HCT116 (cell line): ENCODE results near the gene RBM38. TPM values are rescaled to one million over a fixed set of nuclear protein-coding genes. Genes with fewer than 3 reads are reported as not detected.

Source experiments
- ATAC-seq: fragments of 200-7000 bp; cut with Tn5 transposase; 2 replicates; pipeline ENCODE4 v1.9.1; 2020; ENCODE audit warnings: mild to moderate bottlenecking, moderate library complexity
- BruUV-seq: library from RNA; stranded (reverse); fragments of 400-500 nt; replicated peaks from 2 replicates; lab custom pipeline; 2021; lab: Mats Ljungman, UMichigan
- CTCF ChIA-PET: fragments of 300-600 bp; sonication (Branson Sonifier 250); formaldehyde crosslinking; loops from one replicate; lab custom pipeline; 2021; ENCODE audit warnings: antibody characterized with exemption; lab: Charles Lee
- POLR2A ChIA-PET: fragments of 300-600, 350-600 bp; sonication (Branson Sonifier 250); formaldehyde crosslinking; loops from one replicate; lab custom pipeline; 2021; ENCODE audit warnings: antibody characterized with exemption; lab: Charles Lee
- RAD21 ChIA-PET, 2 experiments: fragments of 300-600 bp; sonication (Branson Sonifier 250); formaldehyde crosslinking; loops; one replicate each; lab custom pipeline; 2023; ENCODE audit warnings: low total read pairs in 2 of 2; ENCODE audit not compliant: uncharacterized antibody in 2 of 2, unreplicated experiment in 2 of 2, low non-redundant PET in 1 of 2; lab: Charles Lee
- DNase-seq: peaks from one replicate; pipeline ENCODE4 v3.0.0-alpha.2; 2010; ENCODE audit warnings: low read depth, low spot score
- H2AFZ ChIP-seq: fragments of 200-600 bp; shearing (Covaris generic), sonication (generic); 2 replicates; pipeline ENCODE4 v1.6.1; 2017; ENCODE audit warnings: low read depth, mixed run types, mixed read lengths, antibody characterized with exemption, low read length; ENCODE audit not compliant: poor library complexity, severe bottlenecking
- H3K27ac ChIP-seq: 2 replicates; pipeline ENCODE4 v1.5.1; 2012; ENCODE audit warnings: low read depth, low read length
- H3K27me3 ChIP-seq: fragments of 200-600 bp; sonication (generic); 2 replicates; pipeline ENCODE4 v1.6.1; 2016; ENCODE audit warnings: mixed run types, low read length, mixed read lengths; ENCODE audit not compliant: insufficient read depth
- H3K36me3 ChIP-seq, 2 experiments: fragments of 200-500 bp in 1 of 2; fragments of 200-600 bp in 1 of 2; sonication (Bioruptor generic) in 1 of 2; sonication (generic) in 1 of 2; 2 replicates each; pipeline versions ENCODE4 v1.5.1 to v1.6.1; 2014 to 2016; ENCODE audit warnings: low read length in 2 of 2, inconsistent platforms in 1 of 2, mixed read lengths in 1 of 2, mixed run types in 1 of 2; ENCODE audit not compliant: insufficient read depth in 2 of 2, control insufficient read depth in 1 of 2
- H3K4me1 ChIP-seq, 2 experiments: fragments of 200-600 bp in 1 of 2; sonication (generic) in 1 of 2; 2 replicates each; pipeline versions ENCODE4 v1.5.1 to v1.6.1; 2012 to 2017; ENCODE audit warnings: low read length in 2 of 2, inconsistent platforms in 1 of 2, mild to moderate bottlenecking in 1 of 2, mixed read lengths in 1 of 2, mixed run types in 1 of 2, moderate library complexity in 1 of 2; ENCODE audit not compliant: insufficient read depth in 2 of 2, control insufficient read depth in 1 of 2
- H3K4me2 ChIP-seq: fragments of 200-600 bp; sonication (generic); 2 replicates; pipeline ENCODE4 v1.6.1; 2017; ENCODE audit warnings: mixed run types, low read length, mixed read lengths
- H3K4me3 ChIP-seq, 2 experiments: fragments of 200-600 bp in 1 of 2; sonication (generic) in 1 of 2; replicated peaks in 1 of 2; 2 replicates each; pipeline ENCODE4 v1.5.1; 2011 to 2016; ENCODE audit warnings: low read length in 2 of 2, control low read depth in 1 of 2, low read depth in 1 of 2, mild to moderate bottlenecking in 1 of 2, mixed read lengths in 1 of 2, mixed run types in 1 of 2
- H3K79me2 ChIP-seq: fragments of 200-600 bp; sonication (generic); 2 replicates; pipeline ENCODE4 v1.6.1; 2017; ENCODE audit warnings: mild to moderate bottlenecking, mixed run types, low read length, moderate library complexity, mixed read lengths; ENCODE audit not compliant: insufficient read depth
- H3K9ac ChIP-seq: fragments of 200-600 bp; sonication (generic); 2 replicates; pipeline ENCODE4 v1.6.1; 2016; ENCODE audit warnings: low read length, mixed read lengths
- H3K9me2 ChIP-seq: fragments of 200-600 bp; sonication (generic), shearing (Covaris generic); 2 replicates; pipeline ENCODE4 v1.6.1; 2017; ENCODE audit warnings: mixed run types, mild to moderate bottlenecking, moderate library complexity; ENCODE audit not compliant: insufficient read depth
- H3K9me3 ChIP-seq, 2 experiments: fragments of 200-500 bp in 1 of 2; fragments of 200-600 bp in 1 of 2; sonication (Bioruptor generic) in 1 of 2; sonication (generic) in 1 of 2; 2 replicates each; pipeline ENCODE4 v1.6.1; 2014 to 2017; ENCODE audit warnings: low read length in 2 of 2, mixed read lengths in 2 of 2, inconsistent platforms in 1 of 2, low read depth in 1 of 2, mild to moderate bottlenecking in 1 of 2, mixed run types in 1 of 2, moderate library complexity in 1 of 2; ENCODE audit not compliant: control insufficient read depth in 1 of 2, insufficient read depth in 1 of 2
- H4K20me1 ChIP-seq: fragments of 200-600 bp; sonication (generic), shearing (Covaris generic); 2 replicates; pipeline ENCODE4 v1.6.1; 2017; ENCODE audit warnings: mixed run types, mild to moderate bottlenecking, moderate library complexity; ENCODE audit not compliant: insufficient read depth
- ATF3 ChIP-seq: IDR thresholded peaks from 2 replicates; pipeline ENCODE4 v1.6.1; 2012
- CEBPB ChIP-seq: IDR thresholded peaks from 2 replicates; pipeline ENCODE4 v1.6.1; 2012; ENCODE audit warnings: low read depth
- ELF1 ChIP-seq: IDR thresholded peaks from 2 replicates; pipeline ENCODE4 v1.6.1; 2012; ENCODE audit warnings: low read depth, borderline replicate concordance
- EZH2phosphoT487 ChIP-seq: fragments of 200-600 bp; IDR thresholded peaks from 2 replicates; pipeline ENCODE4 v1.6.1; 2018; ENCODE audit warnings: antibody characterized with exemption, borderline replicate concordance
- POLR2A ChIP-seq: IDR thresholded peaks from 2 replicates; pipeline ENCODE4 v1.7.0; 2011; ENCODE audit warnings: borderline replicate concordance; ENCODE audit not compliant: insufficient read depth, insufficient read length; ENCODE audit errors: extremely low read depth
- SP1 ChIP-seq: IDR thresholded peaks from 2 replicates; pipeline ENCODE4 v1.6.1; 2012; ENCODE audit warnings: low read depth
- SRF ChIP-seq: IDR thresholded peaks from 2 replicates; pipeline ENCODE4 v1.6.1; 2012; ENCODE audit warnings: low read depth
- ZBTB33 ChIP-seq: IDR thresholded peaks from 2 replicates; pipeline ENCODE4 v1.6.1; 2011; ENCODE audit warnings: mild to moderate bottlenecking, low read length, moderate library complexity; ENCODE audit not compliant: insufficient replicate concordance; ENCODE audit errors: extremely low read depth
- ZFX ChIP-seq: fragments of 450-650 bp; IDR thresholded peaks from 2 replicates; pipeline ENCODE4 v1.6.1; 2017
- ZNF274 ChIP-seq: fragments of 200-500 bp; sonication (Bioruptor generic); IDR thresholded peaks from 2 replicates; pipeline ENCODE4 v1.6.1; 2014; ENCODE audit warnings: mild to moderate bottlenecking, low read depth, low read length, inconsistent platforms
- intact Hi-C: fragments of 100-400 bp; cut with micrococcal nuclease; formaldehyde crosslinking; loops from 2 replicates; pipeline ENCODE4 v1.10.0; 2022
- total RNA-seq: library from RNA; stranded (reverse); gene quantifications from one replicate; pipeline ENCODE4 v1.2.1, GENCODE V29; 2021; ENCODE audit not compliant: unreplicated experiment
- TF ChIP-seq, protein P1 (sequence below): IDR thresholded peaks from 2 replicates; pipeline ENCODE4 v1.6.1; 2012; ENCODE audit warnings: low read depth
- TF ChIP-seq, protein P2 (sequence below): IDR thresholded peaks from 2 replicates; pipeline ENCODE4 v1.6.1; 2012

Gene RBM38
- total RNA-seq, 1 experiment from 2014 or later = 36.2 TPM

GRCh38 chr20:57402206-57403125 is 11.3 kb downstream of the RBM38 start:
- TF ChIP-seq ELF1 (no peak), SP1 (no peak), CEBPB (no peak), ZFX (no peak), EZH2phosphoT487 (no peak), ATF3 (no peak)
- CTCF ChIA-PET = no interaction called here
- ATAC-seq (no peak), DNase-seq (no peak)
- intact Hi-C loops = no loop called here
- RAD21 ChIA-PET = no interaction called here
- POLR2A ChIA-PET = no interaction called here
- no peaks in the 10 kb centered on the region for H3K4me1 ChIP-seq
- BruUV-seq = no TSS peak
- no peaks in the 10 kb centered on the region for H3K9me2 ChIP-seq
- no peak overlapping the region for H3K4me2 ChIP-seq
- peaks cover 29% of the 10 kb centered on the region; the same call in 1 of the 2 replicates for H3K79me2 ChIP-seq
- no peak overlapping the region; the same call in 1 of the 2 replicates for H3K27ac ChIP-seq
- no peaks in the 10 kb centered on the region for H4K20me1 ChIP-seq
- H3K9ac ChIP-seq = no peak overlapping the region
- H2AFZ ChIP-seq = no peak overlapping the region
- no peaks in the 10 kb centered on the region for H3K9me3 ChIP-seq
- H3K4me3 ChIP-seq = no peak overlapping the region
- H3K27me3 ChIP-seq = no peaks in the 10 kb centered on the region
- peaks cover 13 to 22% of the 10 kb centered on the region in 2 experiments for H3K36me3 ChIP-seq

DNA sequence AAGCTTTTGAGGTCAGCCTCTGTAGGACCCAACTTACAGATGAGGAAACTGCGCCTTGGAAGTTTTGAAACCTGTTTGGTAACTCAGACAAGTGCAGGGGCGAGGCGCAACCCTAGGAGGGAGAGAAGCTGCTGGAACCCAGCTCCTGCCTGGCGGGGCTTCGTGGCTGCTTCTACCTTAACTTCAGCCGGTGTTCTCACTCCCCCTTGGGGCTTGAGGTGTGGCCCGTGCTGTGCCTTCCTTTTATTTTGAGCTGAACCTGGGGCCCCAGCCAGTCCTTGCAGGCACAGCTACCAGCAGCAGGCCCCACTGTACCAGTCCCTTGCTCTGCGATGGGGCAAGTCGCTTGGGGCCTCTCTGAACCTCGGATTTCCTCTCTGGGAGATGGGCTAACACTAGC is 12.0 kb downstream of the RBM38 start:
- no peak overlapping the region for H3K9ac ChIP-seq
- no peak for DNase-seq
- no peak overlapping the region for H3K4me2 ChIP-seq
- ChIA-PET POLR2A (no interaction called here), CTCF (no interaction called here), RAD21 (no interaction called here)
- peaks cover 17 to 23% of the 10 kb centered on the region in 2 experiments for H3K36me3 ChIP-seq
- no peak overlapping the region for H2AFZ ChIP-seq
- H3K4me3 ChIP-seq = no peak overlapping the region
- no peak overlapping the region for H3K27ac ChIP-seq
- no peaks in the 10 kb centered on the region for H3K27me3 ChIP-seq
- H3K4me1 ChIP-seq = no peaks in the 10 kb centered on the region
- H3K9me3 ChIP-seq = no peaks in the 10 kb centered on the region
- peaks cover 22% of the 10 kb centered on the region; the same call in 1 of the 2 replicates for H3K79me2 ChIP-seq
- ATAC-seq = no peak
- no peaks in the 10 kb centered on the region for H4K20me1 ChIP-seq
- no peaks in the 10 kb centered on the region for H3K9me2 ChIP-seq
- intact Hi-C loops = no loop called here
- BruUV-seq = no TSS peak
- TF ChIP-seq, protein P1, sequence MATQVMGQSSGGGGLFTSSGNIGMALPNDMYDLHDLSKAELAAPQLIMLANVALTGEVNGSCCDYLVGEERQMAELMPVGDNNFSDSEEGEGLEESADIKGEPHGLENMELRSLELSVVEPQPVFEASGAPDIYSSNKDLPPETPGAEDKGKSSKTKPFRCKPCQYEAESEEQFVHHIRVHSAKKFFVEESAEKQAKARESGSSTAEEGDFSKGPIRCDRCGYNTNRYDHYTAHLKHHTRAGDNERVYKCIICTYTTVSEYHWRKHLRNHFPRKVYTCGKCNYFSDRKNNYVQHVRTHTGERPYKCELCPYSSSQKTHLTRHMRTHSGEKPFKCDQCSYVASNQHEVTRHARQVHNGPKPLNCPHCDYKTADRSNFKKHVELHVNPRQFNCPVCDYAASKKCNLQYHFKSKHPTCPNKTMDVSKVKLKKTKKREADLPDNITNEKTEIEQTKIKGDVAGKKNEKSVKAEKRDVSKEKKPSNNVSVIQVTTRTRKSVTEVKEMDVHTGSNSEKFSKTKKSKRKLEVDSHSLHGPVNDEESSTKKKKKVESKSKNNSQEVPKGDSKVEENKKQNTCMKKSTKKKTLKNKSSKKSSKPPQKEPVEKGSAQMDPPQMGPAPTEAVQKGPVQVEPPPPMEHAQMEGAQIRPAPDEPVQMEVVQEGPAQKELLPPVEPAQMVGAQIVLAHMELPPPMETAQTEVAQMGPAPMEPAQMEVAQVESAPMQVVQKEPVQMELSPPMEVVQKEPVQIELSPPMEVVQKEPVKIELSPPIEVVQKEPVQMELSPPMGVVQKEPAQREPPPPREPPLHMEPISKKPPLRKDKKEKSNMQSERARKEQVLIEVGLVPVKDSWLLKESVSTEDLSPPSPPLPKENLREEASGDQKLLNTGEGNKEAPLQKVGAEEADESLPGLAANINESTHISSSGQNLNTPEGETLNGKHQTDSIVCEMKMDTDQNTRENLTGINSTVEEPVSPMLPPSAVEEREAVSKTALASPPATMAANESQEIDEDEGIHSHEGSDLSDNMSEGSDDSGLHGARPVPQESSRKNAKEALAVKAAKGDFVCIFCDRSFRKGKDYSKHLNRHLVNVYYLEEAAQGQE = no peak
- TF ChIP-seq ATF3 = no peak
- no peak for TF ChIP-seq ZNF274
- TF ChIP-seq ELF1 = no peak
- TF ChIP-seq ZBTB33 = no peak
- no peak for TF ChIP-seq POLR2A
- no peak for TF ChIP-seq CEBPB
- no peak for TF ChIP-seq EZH2phosphoT487
- TF ChIP-seq, protein P2, sequence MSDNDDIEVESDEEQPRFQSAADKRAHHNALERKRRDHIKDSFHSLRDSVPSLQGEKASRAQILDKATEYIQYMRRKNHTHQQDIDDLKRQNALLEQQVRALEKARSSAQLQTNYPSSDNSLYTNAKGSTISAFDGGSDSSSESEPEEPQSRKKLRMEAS = no peak
- no peak for TF ChIP-seq SRF
